Neural cell (in vitro differentiated cells): ENCODE results near the gene NBEA. TPM values are rescaled to one million over a fixed set of nuclear protein-coding genes. Genes with fewer than 3 reads are reported as not detected.

Experiments used
- H2AFZ ChIP-seq: fragments of 200-600, 300-800 bp; sonication (generic), shearing (Covaris generic); 2 replicates; pipeline ENCODE4 v1.6.0; 2014; ENCODE audit warnings: low read depth, mild to moderate bottlenecking, antibody characterized with exemption, low read length, moderate library complexity
- H3F3A ChIP-seq: fragments of 200-600 bp; shearing (Covaris generic); 2 replicates; pipeline ENCODE4 v1.6.1; 2016; ENCODE audit warnings: mild to moderate bottlenecking, moderate library complexity, mixed read lengths, antibody characterized with exemption, low read length; ENCODE audit not compliant: insufficient read depth, poor library complexity, severe bottlenecking
- H3K27ac ChIP-seq: fragments of 200-600, 300-800 bp; sonication (generic), shearing (Covaris generic); 2 replicates; pipeline ENCODE4 v1.5.1; 2014; ENCODE audit warnings: mild to moderate bottlenecking, low read length, moderate library complexity
- H3K27me3 ChIP-seq: fragments of 300-800, 200-600 bp; sonication (generic), shearing (Covaris generic); 2 replicates; pipeline ENCODE4 v1.6.0; 2014; ENCODE audit warnings: mild to moderate bottlenecking, low read depth, low read length, moderate library complexity; ENCODE audit not compliant: insufficient read depth
- H3K36me3 ChIP-seq: fragments of 300-800, 200-600 bp; sonication (generic), shearing (Covaris generic); 2 replicates; pipeline ENCODE4 v1.5.1; 2014; ENCODE audit warnings: mild to moderate bottlenecking, antibody characterized with exemption, low read length, moderate library complexity; ENCODE audit not compliant: insufficient read depth
- H3K4me2 ChIP-seq: fragments of 300-800, 200-600 bp; sonication (generic), shearing (Covaris generic); 2 replicates; pipeline ENCODE4 v1.6.0; 2014; ENCODE audit warnings: mild to moderate bottlenecking, low read length
- H3K4me3 ChIP-seq: fragments of 300-800, 200-600 bp; sonication (generic), shearing (Covaris generic); 2 replicates; pipeline ENCODE4 v1.5.1; 2014; ENCODE audit warnings: mild to moderate bottlenecking, low read length, moderate library complexity
- H3K79me2 ChIP-seq: fragments of 200-600 bp; shearing (Covaris generic); replicated peaks from 2 replicates; pipeline ENCODE4 v1.6.0; 2014; ENCODE audit warnings: mild to moderate bottlenecking, low read length, moderate library complexity; ENCODE audit not compliant: insufficient read depth
- H3K9ac ChIP-seq: fragments of 300-800, 200-600 bp; sonication (generic), shearing (Covaris generic); 2 replicates; pipeline ENCODE4 v1.6.1; 2016; ENCODE audit warnings: mild to moderate bottlenecking, low read length, mixed read lengths
- H3K9me2 ChIP-seq: fragments of 200-600 bp; shearing (Covaris generic); 2 replicates; pipeline ENCODE4 v1.6.1; 2016; ENCODE audit warnings: mild to moderate bottlenecking, low read length, mixed read lengths; ENCODE audit not compliant: insufficient read depth
- H3K9me3 ChIP-seq: fragments of 200-600, 300-800 bp; sonication (generic), shearing (Covaris generic); 2 replicates; pipeline ENCODE4 v1.6.1; 2016; ENCODE audit warnings: mild to moderate bottlenecking, mixed run types, low read length, moderate library complexity, mixed read lengths
- H4K20me1 ChIP-seq: fragments of 200-600 bp; shearing (Covaris generic); 2 replicates; pipeline ENCODE4 v1.6.1; 2016; ENCODE audit warnings: mild to moderate bottlenecking, mixed run types; ENCODE audit not compliant: insufficient read depth
- CTCF ChIP-seq: fragments of 450-650 bp; IDR thresholded peaks from 2 replicates; pipeline ENCODE4 v1.5.1; 2014; ENCODE audit warnings: antibody characterized with exemption, mild to moderate bottlenecking, moderate library complexity; ENCODE audit not compliant: poor library complexity, severe bottlenecking
- EP300 ChIP-seq: fragments of 450-650 bp; conservative IDR thresholded peaks from 2 replicates; pipeline ENCODE4 v1.6.1; 2014; ENCODE audit warnings: antibody characterized with exemption, mild to moderate bottlenecking, moderate library complexity; ENCODE audit not compliant: poor library complexity, severe bottlenecking
- EZH2 ChIP-seq: fragments of 200-600, 300-800 bp; shearing (Covaris generic), sonication (generic); IDR thresholded peaks from 2 replicates; pipeline ENCODE4 v1.6.1; 2014; ENCODE audit warnings: antibody characterized with exemption, low read length, borderline replicate concordance, mild to moderate bottlenecking; ENCODE audit not compliant: insufficient read depth, poor library complexity, severe bottlenecking
- MXI1 ChIP-seq: fragments of 450-650 bp; conservative IDR thresholded peaks from 2 replicates; pipeline ENCODE4 v1.6.1; 2014; ENCODE audit warnings: antibody characterized with exemption, mild to moderate bottlenecking; ENCODE audit not compliant: poor library complexity, severe bottlenecking
- POLR2AphosphoS5 ChIP-seq: IDR thresholded peaks from 2 replicates; pipeline ENCODE4 v1.6.1; 2012
- RAD21 ChIP-seq: fragments of 450-650 bp; conservative IDR thresholded peaks from 2 replicates; pipeline ENCODE4 v1.6.1; 2014; ENCODE audit warnings: antibody characterized with exemption, mild to moderate bottlenecking, moderate library complexity
- REST ChIP-seq: IDR thresholded peaks from 2 replicates; pipeline ENCODE4 v1.6.1; 2012; ENCODE audit warnings: borderline replicate concordance
- SMC3 ChIP-seq: fragments of 450-650 bp; conservative IDR thresholded peaks from 2 replicates; pipeline ENCODE4 v1.6.1; 2014; ENCODE audit warnings: antibody characterized with exemption, mild to moderate bottlenecking, moderate library complexity; ENCODE audit not compliant: poor library complexity
- TAF1 ChIP-seq: IDR thresholded peaks from 2 replicates; pipeline ENCODE4 v1.6.1; 2012; ENCODE audit warnings: low read depth
- polyA plus RNA-seq: library from polyadenylated mRNA; depleted of rRNA; stranded (reverse); fragments of >200 nt; gene quantifications from 2 replicates; pipeline ENCODE4 v1.2.3, GENCODE V29; 2014

NBEA gene
- polyA plus RNA-seq, 1 donor from 2014 or later = 55.8 TPM

- H2AFZ ChIP-seq = no peak overlapping the region
- no peaks in the 10 kb centered on the region for H3K9me2 ChIP-seq
- H3K4me3 ChIP-seq = peak overlapping the region; percentile 86
- H4K20me1 ChIP-seq = peaks cover 7% of the 10 kb centered on the region
- H3F3A ChIP-seq = no peaks in the 10 kb centered on the region
- H3K27me3 ChIP-seq = no peaks in the 10 kb centered on the region
- H3K9me3 ChIP-seq = no peaks in the 10 kb centered on the region
- H3K27ac ChIP-seq = peak overlapping the region; percentile 87
- H3K36me3 ChIP-seq = no peaks in the 10 kb centered on the region
- peaks cover 48% of the 10 kb centered on the region for H3K79me2 ChIP-seq
- TF ChIP-seq EP300 (no peak), MXI1 (peak; percentile 36), TAF1 (peak; percentile 25)
- peak overlapping the region; percentile 92 for H3K9ac ChIP-seq
- peak overlapping the region; percentile 87 for H3K4me2 ChIP-seq
Observed at GRCh38 chr13:34942732-34943435, 814 bp downstream of the NBEA start.

- Histone ChIP-seq H3K4me3 (peak overlapping the region; percentile 86), H3K9ac (peak overlapping the region; percentile 92), H2AFZ (no peak overlapping the region), H3K36me3 (no peaks in the 10 kb centered on the region), H3K4me2 (peak overlapping the region; percentile 87), H4K20me1 (peaks cover 7% of the 10 kb centered on the region), H3K9me2 (no peaks in the 10 kb centered on the region), H3F3A (no peaks in the 10 kb centered on the region), H3K27ac (peak overlapping the region; percentile 87), H3K79me2 (peaks cover 56% of the 10 kb centered on the region), H3K27me3 (no peaks in the 10 kb centered on the region), H3K9me3 (no peaks in the 10 kb centered on the region)
- TF ChIP-seq CTCF = no peak
- peak; percentile 19 for TF ChIP-seq REST
- no peak for TF ChIP-seq MXI1
Observed at GRCh38 chr13:34943436-34944273, 1.6 kb downstream of the NBEA start.

- Histone ChIP-seq H4K20me1 (peaks cover 7% of the 10 kb centered on the region), H3K9ac (peak overlapping the region; percentile 92), H3K79me2 (peaks cover 62% of the 10 kb centered on the region)
- TF ChIP-seq REST (no peak), SMC3 (no peak), EZH2 (no peak), CTCF (no peak), EP300 (no peak), POLR2AphosphoS5 (no peak), TAF1 (no peak), RAD21 (no peak)
Observed at GRCh38 chr13:34944274-34944634, 2.2 kb downstream of the NBEA start.

More at GRCh38 chr13:34944274-34944634, 2.2 kb downstream of the NBEA start:
- Histone ChIP-seq H2AFZ (no peak overlapping the region), H3K27ac (peak overlapping the region; percentile 87), H3K27me3 (no peaks in the 10 kb centered on the region), H3F3A (no peaks in the 10 kb centered on the region), H3K9me3 (no peaks in the 10 kb centered on the region), H3K9me2 (no peaks in the 10 kb centered on the region), H3K36me3 (no peaks in the 10 kb centered on the region), H3K4me2 (peak overlapping the region; percentile 87), H3K4me3 (peak overlapping the region; percentile 86)
